Measurements from ENCODE around the gene TUT1.
A peak's percentile ranks its signal among the peaks of the same experiment; 100 is the strongest.

The TUT1 gene

GRCh38 chr11:62542111-62542745 lies 49.1 kb downstream of the TUT1 start:
- no peak for DNase-seq (ENCODE audit: low spot score)

GRCh38 chr11:62540804-62541701 lies 50.3 kb downstream of the TUT1 start:
- no peak for DNase-seq (ENCODE audit: low spot score)

DNA sequence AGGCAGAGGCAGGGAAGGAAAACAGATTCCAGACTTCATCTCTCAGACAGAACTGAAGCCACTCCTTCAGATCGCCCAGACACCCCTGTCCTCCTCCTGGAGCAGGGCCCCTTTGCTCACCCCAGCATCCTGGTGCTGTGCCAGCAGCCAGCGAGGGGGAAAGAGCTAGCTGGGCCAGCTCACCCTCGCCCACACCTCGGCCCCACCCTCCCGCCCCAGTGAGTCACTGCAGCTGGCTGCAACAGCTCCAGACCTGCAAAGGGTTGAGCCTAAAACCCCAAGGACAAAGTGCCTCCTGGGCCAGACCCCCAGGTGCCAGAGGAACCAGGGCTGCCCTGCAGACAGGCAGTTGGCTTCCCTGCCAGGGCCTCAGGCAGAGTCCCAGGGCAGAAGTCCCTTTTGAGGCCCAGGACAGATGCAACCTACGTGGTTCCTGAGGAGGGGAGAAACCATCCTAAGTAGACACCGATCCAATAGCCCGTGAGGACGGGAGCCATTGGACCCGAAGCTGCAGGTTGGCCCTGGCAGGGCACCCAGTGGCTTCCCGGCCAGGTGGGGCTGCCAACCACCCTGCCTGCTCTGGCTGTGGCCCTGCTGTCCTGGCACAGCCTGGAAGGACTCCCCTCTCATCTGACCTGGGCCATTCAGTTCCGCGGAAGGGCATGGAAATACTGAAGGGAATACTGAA lies 51.9 kb downstream of the TUT1 start:
- peak; percentile 43 for DNase-seq (ENCODE audit: low spot score)

- no peak for DNase-seq (ENCODE audit: low spot score)
These were observed 52.7 kb downstream of the TUT1 start for GRCh38 chr11:62538470-62539237.

DNA sequence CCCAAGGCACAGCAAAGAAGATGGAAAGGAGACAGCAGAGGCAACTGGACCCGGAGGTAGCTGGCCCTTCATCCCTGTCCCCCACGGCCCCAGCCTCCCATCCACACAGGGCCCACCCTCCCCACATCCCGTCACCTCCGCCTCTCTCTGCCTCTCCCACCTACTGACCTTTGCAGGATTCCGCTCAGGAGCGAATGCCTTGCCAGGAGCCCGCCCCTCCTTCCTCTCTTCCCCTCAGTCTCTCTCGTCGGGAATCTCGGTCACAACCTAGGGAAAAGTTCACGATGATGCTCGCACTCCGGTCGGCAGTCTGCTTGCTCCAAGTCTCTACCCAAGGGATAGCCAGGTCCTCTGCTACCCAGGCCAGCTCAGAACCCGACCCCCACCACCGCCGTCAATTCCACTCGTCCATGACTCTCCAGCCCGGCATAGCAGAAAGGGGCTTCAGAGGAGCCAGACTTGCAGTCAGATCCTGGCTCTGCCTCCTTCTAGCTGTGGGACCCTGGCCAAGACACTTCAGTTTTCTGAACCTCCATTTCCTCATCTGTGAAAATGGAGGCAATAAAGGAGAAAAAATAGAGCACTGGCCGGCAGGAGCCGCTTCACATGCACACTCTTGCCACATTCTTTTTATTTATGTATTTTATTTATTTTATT lies 54.9 kb downstream of the TUT1 start:
- DNase-seq (ENCODE audit: low spot score) = no peak

- DNase-seq (ENCODE audit: low spot score) = no peak
These were observed 55.5 kb downstream of the TUT1 start for GRCh38 chr11:62535802-62536201.

- DNase-seq (ENCODE audit: low spot score) = no peak
These were observed 56.4 kb downstream of the TUT1 start for GRCh38 chr11:62534779-62535545.

DNA sequence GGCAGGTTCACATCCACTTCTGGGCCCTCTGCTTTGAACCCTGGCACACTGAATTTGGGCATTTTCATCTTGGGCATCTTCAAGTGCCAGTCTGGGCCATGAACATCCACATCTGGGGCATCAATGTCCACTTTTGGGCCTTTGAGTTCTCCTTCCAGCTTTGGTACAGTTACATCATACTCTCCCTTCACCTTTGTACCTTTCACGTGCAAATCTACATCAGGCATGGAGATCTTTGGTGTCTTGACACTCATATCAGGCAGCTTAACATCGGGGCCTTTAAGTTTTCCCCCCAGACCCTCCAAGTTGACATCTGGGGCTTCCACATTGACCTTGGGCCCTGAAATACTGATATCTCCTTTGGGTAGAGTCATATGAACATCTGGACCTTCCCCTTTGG lies 59.2 kb downstream of the TUT1 start:
- no peak for DNase-seq (ENCODE audit: low spot score)
